HG03175 (cell line): Measurements from ENCODE around the gene PSMD6.
A peak's percentile ranks its signal among the peaks of the same experiment; 100 is the strongest.

ENCODE experiments used
- ATAC-seq: cut with Tn5 transposase; IDR thresholded peaks from one replicate; pipeline ENCODE4 v1.9.1; 2021; ENCODE audit warnings: mild to moderate bottlenecking, moderate library complexity; ENCODE audit not compliant: unreplicated experiment

PSMD6 gene

GRCh38 chr3:63961891-63962290 is 61.4 kb downstream of the PSMD6 start:
- peak; percentile 89 for ATAC-seq
